ENCODE data around the gene NEAT1. TPM values are rescaled to one million over a fixed set of nuclear protein-coding genes. Genes with fewer than 3 reads are reported as not detected.
"Not testable (repeated sequence)": the region's sequence is repeated elsewhere in the genome, so short reads cannot be mapped to it uniquely, and the experiment has no call there.

Gene NEAT1
- total RNA-seq, 5 donors from 2014 or later (not counting 1 experiment from before 2014, with no cell fraction given), result 368 to 1,017 (median 906) TPM

DNA sequence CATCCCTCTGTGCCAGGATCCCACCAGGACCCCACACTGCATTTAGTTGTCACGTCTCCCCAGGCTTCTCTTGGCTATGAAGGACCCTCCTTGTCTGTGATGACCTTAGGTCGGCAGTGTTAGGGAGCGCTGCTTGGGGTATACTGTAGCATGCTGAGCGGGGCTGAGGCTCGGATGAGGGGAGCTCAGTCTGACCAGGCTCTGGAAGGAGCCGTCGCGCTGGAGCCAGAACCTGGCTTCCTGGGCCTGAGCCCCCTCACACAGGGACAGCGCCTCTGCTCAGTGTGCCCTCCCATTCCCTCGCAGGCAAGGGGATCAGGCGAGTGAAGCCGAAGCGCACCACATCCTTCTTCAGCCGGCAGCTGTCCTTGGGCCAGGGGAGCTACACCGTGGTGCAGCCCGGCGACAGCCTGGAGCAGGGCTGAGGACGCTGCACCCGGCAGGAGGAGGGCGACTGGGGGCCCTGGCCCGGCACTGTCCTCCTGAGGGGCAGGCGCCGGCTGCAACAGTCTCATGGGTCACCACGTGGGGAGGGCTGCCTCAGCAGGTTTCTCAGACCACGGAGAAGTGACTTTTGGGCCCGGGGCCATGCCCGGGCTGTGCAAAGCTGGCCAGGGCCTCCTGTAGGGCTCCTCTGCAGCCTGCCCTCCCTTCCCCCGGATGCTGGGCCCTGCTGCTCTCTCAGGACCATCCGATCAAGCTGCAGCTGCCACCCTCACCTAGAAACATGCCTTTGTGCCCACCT, 11.5 kb upstream of the NEAT1 start:
- ATAC-seq (replicated peaks in 1 of 4) (no peak), DNase-seq (peak in 1 of 35 experiments; percentile 1)
- Histone ChIP-seq H3K4me1 (ENCODE audit: control insufficient read depth in 1 of 2, extremely low read depth in 1 of 2, insufficient read depth in 2 of 2, low read length in 2 of 2) (peaks cover 2 to 9% of the 10 kb centered on the region in 2 experiments), H3K27me3 (replicated peaks in 1 of 2; ENCODE audit: control insufficient read depth in 2 of 2, extremely low read depth in 1 of 2, insufficient read depth in 2 of 2, low read length in 1 of 2) (no peaks in the 10 kb centered on the region), H3K27ac (ENCODE audit: low read length) (no peak overlapping the region), H3K9me3 (no peaks in the 10 kb centered on the region), H3K4me3 (ENCODE audit: control insufficient read depth in 1 of 2, extremely low read depth in 1 of 2, low read length in 1 of 2) (no peak overlapping the region), H3K36me3 (ENCODE audit: control insufficient read depth in 2 of 2, extremely low read depth in 1 of 2, insufficient read depth in 1 of 2, low read length in 1 of 2) (peaks cover 16 to 47% of the 10 kb centered on the region in 2 donors)
- 93% methylated on average over 27 of the region's 29 CpGs for WGBS (ENCODE audit: insufficient coverage)
- no peaks in the 10 kb centered on the region for H3K27me3 Mint-ChIP-seq
- no peaks in the 10 kb centered on the region for H3K9me3 Mint-ChIP-seq
- POLR2A ChIA-PET, result interaction anchor here in 1 of 2 donors (0.9 kb wide), 1 partner anchor 13 kb away, joined by 3 read pairs; no protein-coding TSS in a partner anchor
- H3K4me3 Mint-ChIP-seq, result no peak overlapping the region
- peaks cover 18% of the 10 kb centered on the region for H3K36me3 Mint-ChIP-seq
- H3K4me1 Mint-ChIP-seq, result peaks cover 8 to 12% (median 9%) of the 10 kb centered on the region in 3 donors
- CTCF ChIA-PET, result no interaction called here
- no peak overlapping the region for H3K27ac Mint-ChIP-seq

DNA sequence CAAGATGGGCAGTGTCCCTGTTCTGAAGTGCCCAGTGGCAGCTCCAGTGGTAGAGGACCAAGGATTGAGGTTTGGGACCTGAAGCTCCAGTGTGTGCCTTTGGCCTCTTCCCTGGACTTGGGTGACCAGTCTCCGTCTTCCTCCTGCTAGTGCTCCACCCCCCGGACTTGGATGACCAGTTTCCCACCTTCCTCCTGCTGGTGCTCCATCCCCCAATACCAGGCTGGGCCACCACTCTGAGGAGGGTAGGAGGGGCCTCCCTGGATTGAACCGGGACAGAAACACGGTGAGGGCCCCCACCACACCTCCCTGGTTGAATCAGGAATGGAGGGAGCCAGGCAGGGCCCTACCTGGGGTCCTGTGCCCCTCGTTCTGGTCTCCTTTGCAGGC, 10.9 kb upstream of the NEAT1 start:
- Mint-ChIP-seq H3K27ac (no peak overlapping the region), H3K4me1 (peaks cover 13 to 18% (median 15%) of the 10 kb centered on the region in 3 donors), H3K36me3 (peaks cover 18% of the 10 kb centered on the region), H3K27me3 (no peaks in the 10 kb centered on the region), H3K9me3 (no peaks in the 10 kb centered on the region), H3K4me3 (no peak overlapping the region)
- no peak overlapping the region for H3K27ac ChIP-seq (ENCODE audit: low read length)
- H3K9me3 ChIP-seq, result no peaks in the 10 kb centered on the region
- peaks cover 12 to 44% of the 10 kb centered on the region in 2 donors for H3K36me3 ChIP-seq (ENCODE audit: control insufficient read depth in 2 of 2, extremely low read depth in 1 of 2, insufficient read depth in 1 of 2, low read length in 1 of 2)
- peaks cover 5 to 15% of the 10 kb centered on the region in 2 experiments for H3K4me1 ChIP-seq (ENCODE audit: control insufficient read depth in 1 of 2, extremely low read depth in 1 of 2, insufficient read depth in 2 of 2, low read length in 2 of 2)
- no peaks in the 10 kb centered on the region for H3K27me3 ChIP-seq (replicated peaks in 1 of 2; ENCODE audit: control insufficient read depth in 2 of 2, extremely low read depth in 1 of 2, insufficient read depth in 2 of 2, low read length in 1 of 2)
- POLR2A ChIA-PET, result no interaction called here
- no peak overlapping the region for H3K4me3 ChIP-seq (ENCODE audit: control insufficient read depth in 1 of 2, extremely low read depth in 1 of 2, low read length in 1 of 2)
- DNase-seq (peak in 1 of 35 experiments; percentile 2), ATAC-seq (replicated peaks in 1 of 4) (no peak)
- CTCF ChIA-PET, result no interaction called here
- WGBS (ENCODE audit: insufficient coverage), result no CpG with 5 or more reads among the region's 5 CpGs

DNA sequence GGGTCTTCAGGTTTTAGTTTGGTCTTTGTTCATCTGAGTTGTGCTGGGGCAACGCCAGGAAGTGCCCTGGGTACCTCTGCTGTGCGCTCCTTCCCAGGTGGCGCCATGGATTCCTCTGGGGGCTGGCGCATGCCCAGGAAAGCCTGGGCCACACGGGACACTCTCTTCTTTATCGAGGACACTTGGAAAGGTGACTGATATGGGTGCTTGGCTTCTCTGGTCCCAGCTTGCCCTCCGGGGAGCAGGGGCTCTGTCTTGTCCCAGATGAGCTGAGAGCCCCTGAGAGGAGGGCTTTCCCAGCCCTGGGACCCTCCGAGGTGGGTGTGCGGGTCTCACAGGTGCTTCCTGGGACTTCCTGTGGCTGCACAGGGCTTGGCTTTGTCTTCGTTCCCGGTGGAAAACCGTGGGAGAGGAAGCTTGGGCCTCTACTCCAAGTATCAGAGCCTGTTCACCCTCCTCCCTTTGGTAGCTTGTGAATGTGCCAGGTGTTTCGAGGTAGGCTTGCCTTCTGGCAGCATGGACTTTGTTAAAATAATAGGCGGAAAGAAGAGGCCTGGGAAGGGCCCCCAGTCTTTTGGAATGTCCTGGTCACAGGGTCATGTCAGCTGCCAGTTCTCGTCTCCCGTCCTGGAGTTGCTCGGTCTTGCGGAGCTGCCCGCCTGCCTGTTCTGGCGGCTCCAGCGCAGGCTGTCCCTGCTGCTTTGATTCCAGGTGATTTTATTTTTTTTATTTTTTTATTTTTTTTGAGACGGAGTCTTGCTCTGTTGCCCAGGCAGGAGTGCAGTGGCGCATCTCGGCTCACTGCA, 10.1 kb upstream of the NEAT1 start:
- Mint-ChIP-seq H3K27ac (no peak overlapping the region), H3K4me1 (peaks cover 21 to 26% (median 23%) of the 10 kb centered on the region in 3 donors), H3K9me3 (no peaks in the 10 kb centered on the region), H3K4me3 (no peak overlapping the region), H3K27me3 (no peaks in the 10 kb centered on the region), H3K36me3 (peaks cover 18% of the 10 kb centered on the region)
- no peak overlapping the region for H3K27ac ChIP-seq (ENCODE audit: low read length)
- DNase-seq (no peak), ATAC-seq (replicated peaks in 1 of 4) (no peak)
- peaks cover 12 to 37% of the 10 kb centered on the region in 2 donors for H3K36me3 ChIP-seq (ENCODE audit: control insufficient read depth in 2 of 2, extremely low read depth in 1 of 2, insufficient read depth in 1 of 2, low read length in 1 of 2)
- no peaks in the 10 kb centered on the region for H3K9me3 ChIP-seq
- ChIA-PET CTCF (interaction anchor here in 1 of 2 donors (0.5 to 0.7 kb wide), 2 partner anchors 63 to 1103 kb away, joined by 5 to 6 read pairs; no protein-coding TSS in a partner anchor), POLR2A (interaction anchor here in 1 of 2 donors (0.6 kb wide), 1 partner anchor 28 kb away, joined by 3 read pairs; no protein-coding TSS in a partner anchor)
- H3K4me1 ChIP-seq (ENCODE audit: control insufficient read depth in 1 of 2, extremely low read depth in 1 of 2, insufficient read depth in 2 of 2, low read length in 2 of 2), result peaks cover 10 to 23% of the 10 kb centered on the region in 2 experiments
- no peak overlapping the region for H3K4me3 ChIP-seq (ENCODE audit: control insufficient read depth in 1 of 2, extremely low read depth in 1 of 2, low read length in 1 of 2)
- no peaks in the 10 kb centered on the region for H3K27me3 ChIP-seq (replicated peaks in 1 of 2; ENCODE audit: control insufficient read depth in 2 of 2, extremely low read depth in 1 of 2, insufficient read depth in 2 of 2, low read length in 1 of 2)
- 93% methylated on average over 15 of the region's 24 CpGs for WGBS (ENCODE audit: insufficient coverage)

DNA sequence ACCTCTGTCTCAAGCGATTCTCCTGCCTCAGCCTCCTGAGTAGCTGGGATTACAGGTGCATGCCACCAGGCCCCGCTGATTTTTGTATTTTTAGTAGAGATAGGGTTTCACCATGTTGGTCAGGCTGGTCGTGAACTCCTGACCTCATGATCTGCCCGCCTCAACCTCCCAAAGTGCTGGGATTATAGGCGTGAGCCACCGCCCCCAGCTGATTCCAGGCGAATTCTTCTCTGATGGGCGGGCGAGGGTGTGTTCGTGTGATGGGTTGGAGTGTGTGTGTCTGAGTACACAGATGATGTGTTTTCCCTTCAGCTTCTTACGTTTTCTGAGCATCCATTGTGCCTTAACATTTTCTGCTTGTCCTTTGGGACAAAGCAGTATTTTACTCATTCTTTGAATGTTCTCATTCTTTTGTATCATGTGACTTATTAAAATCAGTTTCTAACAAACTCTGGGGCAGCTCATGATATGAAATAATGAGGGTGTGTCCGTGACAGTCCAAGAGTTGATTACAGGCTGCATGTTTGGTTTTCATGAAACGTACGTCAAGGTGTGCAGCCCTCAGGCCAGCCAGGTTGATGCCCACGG, 9.4 kb upstream of the NEAT1 start:
- H3K9me3 ChIP-seq; H3K27ac Mint-ChIP-seq; H3K9me3 Mint-ChIP-seq; H3K4me3 Mint-ChIP-seq; ATAC-seq (replicated peaks in 1 of 4); H3K27me3 ChIP-seq (replicated peaks in 1 of 2; ENCODE audit: control insufficient read depth in 2 of 2, extremely low read depth in 1 of 2, insufficient read depth in 2 of 2, low read length in 1 of 2); DNase-seq; H3K27me3 Mint-ChIP-seq; H3K4me3 ChIP-seq (ENCODE audit: control insufficient read depth in 1 of 2, extremely low read depth in 1 of 2, low read length in 1 of 2); H3K27ac ChIP-seq (ENCODE audit: low read length): not testable (repeated sequence)
- H3K36me3 ChIP-seq (ENCODE audit: control insufficient read depth in 2 of 2, extremely low read depth in 1 of 2, insufficient read depth in 1 of 2, low read length in 1 of 2), result peaks cover 12 to 37% of the 10 kb centered on the region in 2 donors
- ChIA-PET CTCF (interaction anchor here in 1 of 2 donors (0.5 to 5.1 kb wide), 3 partner anchors 62 to 1104 kb away, joined by 5 to 56 read pairs (median 6); no protein-coding TSS in a partner anchor), POLR2A (interaction anchor here in 1 of 2 donors (0.6 kb wide), 1 partner anchor 27 kb away, joined by 3 read pairs; no protein-coding TSS in a partner anchor)
- WGBS (ENCODE audit: insufficient coverage), result 96% methylated on average over 13 of the region's 15 CpGs
- H3K4me1 ChIP-seq (ENCODE audit: control insufficient read depth in 1 of 2, extremely low read depth in 1 of 2, insufficient read depth in 2 of 2, low read length in 2 of 2), result peaks cover 13 to 30% of the 10 kb centered on the region in 2 experiments
- H3K4me1 Mint-ChIP-seq, result peaks cover 26 to 33% (median 29%) of the 10 kb centered on the region in 3 donors
- H3K36me3 Mint-ChIP-seq, result peaks cover 18% of the 10 kb centered on the region

DNA sequence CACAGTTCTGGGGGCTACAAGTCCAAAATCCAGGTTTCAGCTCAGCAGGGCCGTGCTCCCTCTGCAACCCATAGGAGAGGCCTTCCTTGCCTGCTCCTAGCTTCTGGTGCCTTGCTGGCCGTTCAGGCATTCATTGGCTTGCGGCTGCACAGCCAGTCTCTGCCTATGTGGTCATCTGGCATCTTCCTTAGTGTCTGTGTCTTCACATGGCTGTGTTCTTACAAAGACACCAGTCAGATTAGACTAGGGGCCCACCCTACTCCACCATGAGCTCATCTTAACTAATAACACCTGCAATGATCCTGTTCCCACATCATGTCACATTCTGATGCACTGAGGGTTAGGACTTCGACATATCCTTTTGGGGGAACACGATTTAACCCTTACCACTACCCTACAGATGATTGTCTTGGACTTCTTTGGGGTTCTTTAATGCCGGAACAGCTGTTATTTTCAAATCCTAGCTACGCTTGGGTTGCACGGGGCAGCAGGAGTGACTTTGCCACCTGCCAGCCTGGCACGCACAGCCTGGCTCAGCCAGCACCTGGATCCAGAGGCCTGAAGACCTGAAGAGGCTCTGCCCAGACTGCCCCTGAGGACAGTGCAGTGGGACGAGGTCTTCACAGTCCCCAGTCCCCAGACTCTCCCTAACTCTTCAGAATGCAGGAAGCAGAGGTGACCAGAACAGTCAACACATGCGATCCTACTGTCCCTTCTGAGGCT, 7.7 kb upstream of the NEAT1 start:
- no peak overlapping the region for H3K4me3 ChIP-seq (ENCODE audit: control insufficient read depth in 1 of 2, extremely low read depth in 1 of 2, low read length in 1 of 2)
- H3K27ac Mint-ChIP-seq, result peak overlapping the region; percentile 31 to 58
- peaks cover 12 to 20% of the 10 kb centered on the region in 2 donors for H3K36me3 ChIP-seq (ENCODE audit: control insufficient read depth in 2 of 2, extremely low read depth in 1 of 2, insufficient read depth in 1 of 2, low read length in 1 of 2)
- CTCF ChIA-PET, result interaction anchor here (0.5 to 5.1 kb wide), 7 partner anchors 62 to 528 kb away, joined by 3 to 56 read pairs (median 4); partner anchors contain the start of gene MALAT1 (in 1 of the 2)
- no peaks in the 10 kb centered on the region for H3K9me3 Mint-ChIP-seq
- no peak for ATAC-seq (replicated peaks in 1 of 4)
- H3K4me1 ChIP-seq (ENCODE audit: control insufficient read depth in 1 of 2, extremely low read depth in 1 of 2, insufficient read depth in 2 of 2, low read length in 2 of 2), result peaks cover 24 to 47% of the 10 kb centered on the region in 2 experiments
- H3K36me3 Mint-ChIP-seq, result peaks cover 3% of the 10 kb centered on the region
- H3K27ac ChIP-seq (ENCODE audit: low read length), result no peak overlapping the region
- peaks cover 41 to 48% (median 46%) of the 10 kb centered on the region in 3 donors for H3K4me1 Mint-ChIP-seq
- H3K27me3 Mint-ChIP-seq, result no peaks in the 10 kb centered on the region
- no peaks in the 10 kb centered on the region for H3K27me3 ChIP-seq (replicated peaks in 1 of 2; ENCODE audit: control insufficient read depth in 2 of 2, extremely low read depth in 1 of 2, insufficient read depth in 2 of 2, low read length in 1 of 2)
- 89% methylated on average over 11 of the region's 11 CpGs for WGBS (ENCODE audit: insufficient coverage)
- POLR2A ChIA-PET, result interaction anchor here (0.7 to 12.1 kb wide), 3 partner anchors 17 to 84 kb away, joined by 4 to 98 read pairs (median 50); partner anchors contain the start of gene MALAT1 (in 2 of the 2)
- no peak overlapping the region for H3K4me3 Mint-ChIP-seq
- no peaks in the 10 kb centered on the region for H3K9me3 ChIP-seq
- no peak for DNase-seq
